HepG2 (cell line): Measurements from ENCODE around the gene SIRT1. TPM values are rescaled to one million over a fixed set of nuclear protein-coding genes. Genes with fewer than 3 reads are reported as not detected.
A peak's percentile ranks its signal among the peaks of the same experiment; 100 is the strongest.

Experiments used
- EED ChIP-seq: sonication (generic); formaldehyde crosslinking; IDR thresholded peaks from 2 replicates; pipeline ENCODE4 v1.5.0; 2020; ENCODE audit warnings: mild to moderate bottlenecking, missing genetic modification reagents
- HNRNPLL ChIP-seq: fragments of 200-400 bp; formaldehyde crosslinking; IDR thresholded peaks from 2 replicates; pipeline ENCODE4 v1.6.1; 2017; ENCODE audit warnings: mild to moderate bottlenecking, low read depth, low read length; ENCODE audit not compliant: poor library complexity, severe bottlenecking
- MED13 ChIP-seq: sonication (generic); formaldehyde crosslinking; IDR thresholded peaks from 2 replicates; pipeline ENCODE4 v1.5.0; 2020; ENCODE audit warnings: missing genetic modification reagents
- NFKBIZ ChIP-seq: IDR thresholded peaks from 2 replicates; pipeline ENCODE4 v1.6.1; 2018; ENCODE audit warnings: missing genetic modification reagents, missing compliant biosample characterization
- PITX1 ChIP-seq: sonication (generic); formaldehyde crosslinking; IDR thresholded peaks from 2 replicates; pipeline ENCODE4 v1.5.1; 2020; ENCODE audit warnings: mild to moderate bottlenecking, missing genetic modification reagents
- RBFOX2 ChIP-seq: fragments of 200-400 bp; formaldehyde crosslinking; IDR thresholded peaks from 2 replicates; pipeline ENCODE4 v1.6.1; 2017; ENCODE audit warnings: low read depth, mild to moderate bottlenecking, low read length
- ZNF30 ChIP-seq: sonication (generic); formaldehyde crosslinking; IDR thresholded peaks from 2 replicates; pipeline ENCODE4 v1.5.0; 2020; ENCODE audit warnings: mild to moderate bottlenecking, missing genetic modification reagents
- ZNF746 ChIP-seq: sonication (generic); formaldehyde crosslinking; IDR thresholded peaks from 2 replicates; pipeline ENCODE4 v1.8.0; 2022; ENCODE audit warnings: mild to moderate bottlenecking, missing genetic modification reagents
- polyA plus RNA-seq, 8 experiments: library from polyadenylated mRNA; depleted of rRNA in 3 of 8; stranded (reverse) in 7 of 8; unstranded in 1 of 8; fragments of >200 nt; fragmentation: Illumina TruSeq in 4 of 8; extraction: Trizol in 4 of 8; gene quantifications; 2 replicates each; pipeline versions ENCODE4 v1.2.1 to v1.2.3, GENCODE V29; 2011 to 2016; ENCODE audit warnings: low read depth in 4 of 8, missing spikeins in 1 of 8, mixed read lengths in 1 of 8; ENCODE audit not compliant: insufficient read depth in 1 of 8
- total RNA-seq, 5 experiments: library from RNA; depleted of rRNA; stranded (reverse); fragments of >200 nt; fragmentation: Illumina TruSeq; extraction: Trizol; gene quantifications; 2 replicates each; pipeline ENCODE4 v1.2.3, GENCODE V29; 2016; ENCODE audit warnings: low read depth in 1 of 5
- TF ChIP-seq, protein P1 (sequence below): sonication (generic); formaldehyde crosslinking; IDR thresholded peaks from 2 replicates; pipeline ENCODE4 v1.4.0; 2020; ENCODE audit warnings: missing genetic modification reagents
- TF ChIP-seq, protein P2 (sequence below): sonication (generic); formaldehyde crosslinking; IDR thresholded peaks from 2 replicates; pipeline ENCODE4 v1.4.0; 2020; ENCODE audit warnings: mild to moderate bottlenecking, missing genetic modification reagents

The SIRT1 gene
- total and polyA plus RNA-seq, 2 of the 13 experiments (the other 11 are each of a cell fraction or from before 2014, with no cell fraction given), result 9.4 to 10.2 TPM

DNA sequence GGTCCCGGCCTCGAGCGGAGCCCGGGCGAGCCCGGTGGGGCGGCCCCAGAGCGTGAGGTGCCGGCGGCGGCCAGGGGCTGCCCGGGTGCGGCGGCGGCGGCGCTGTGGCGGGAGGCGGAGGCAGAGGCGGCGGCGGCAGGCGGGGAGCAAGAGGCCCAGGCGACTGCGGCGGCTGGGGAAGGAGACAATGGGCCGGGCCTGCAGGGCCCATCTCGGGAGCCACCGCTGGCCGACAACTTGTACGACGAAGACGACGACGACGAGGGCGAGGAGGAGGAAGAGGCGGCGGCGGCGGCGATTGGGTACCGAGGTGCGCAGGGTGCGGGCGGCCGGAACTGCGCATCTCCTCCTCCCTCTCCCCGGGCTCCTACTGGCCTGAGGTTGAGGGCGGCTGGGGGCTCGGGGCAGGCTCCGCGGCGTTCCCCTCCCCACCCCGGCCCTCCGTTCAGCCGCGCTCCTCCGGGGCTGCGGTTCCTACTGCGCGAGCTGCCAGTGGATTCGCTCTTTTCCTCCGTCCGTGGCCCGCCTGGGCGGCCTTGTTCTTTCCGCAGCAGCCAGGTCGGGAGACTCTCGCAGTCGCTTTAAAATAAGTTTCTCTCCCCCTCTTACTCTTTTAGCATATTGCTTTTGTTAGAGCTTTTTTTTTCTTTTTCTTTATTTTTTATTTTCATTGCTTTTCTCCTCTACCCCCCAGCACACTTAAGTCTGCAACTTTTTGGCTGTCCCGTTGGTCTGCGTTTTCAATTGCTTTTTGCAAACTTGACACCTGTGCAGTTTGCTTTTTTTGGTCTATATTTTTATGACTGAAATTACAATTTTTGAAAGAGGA lies 600 bp downstream of the SIRT1 start (continued):
- TF ChIP-seq PITX1 (CRISPR knock-in tag) (no peak), MED13 (CRISPR knock-in tag) (0 out of 2 replicates have a peak, but pooled peaks have one; percentile 8), ZNF746 (CRISPR knock-in tag) (no peak), NFKBIZ (0 out of 2 replicates have a peak, but pooled peaks have one; percentile 5), ZNF30 (no peak), RBFOX2 (peak; percentile 78), HNRNPLL (peak; percentile 90), EED (no peak)
- TF ChIP-seq, protein P1, sequence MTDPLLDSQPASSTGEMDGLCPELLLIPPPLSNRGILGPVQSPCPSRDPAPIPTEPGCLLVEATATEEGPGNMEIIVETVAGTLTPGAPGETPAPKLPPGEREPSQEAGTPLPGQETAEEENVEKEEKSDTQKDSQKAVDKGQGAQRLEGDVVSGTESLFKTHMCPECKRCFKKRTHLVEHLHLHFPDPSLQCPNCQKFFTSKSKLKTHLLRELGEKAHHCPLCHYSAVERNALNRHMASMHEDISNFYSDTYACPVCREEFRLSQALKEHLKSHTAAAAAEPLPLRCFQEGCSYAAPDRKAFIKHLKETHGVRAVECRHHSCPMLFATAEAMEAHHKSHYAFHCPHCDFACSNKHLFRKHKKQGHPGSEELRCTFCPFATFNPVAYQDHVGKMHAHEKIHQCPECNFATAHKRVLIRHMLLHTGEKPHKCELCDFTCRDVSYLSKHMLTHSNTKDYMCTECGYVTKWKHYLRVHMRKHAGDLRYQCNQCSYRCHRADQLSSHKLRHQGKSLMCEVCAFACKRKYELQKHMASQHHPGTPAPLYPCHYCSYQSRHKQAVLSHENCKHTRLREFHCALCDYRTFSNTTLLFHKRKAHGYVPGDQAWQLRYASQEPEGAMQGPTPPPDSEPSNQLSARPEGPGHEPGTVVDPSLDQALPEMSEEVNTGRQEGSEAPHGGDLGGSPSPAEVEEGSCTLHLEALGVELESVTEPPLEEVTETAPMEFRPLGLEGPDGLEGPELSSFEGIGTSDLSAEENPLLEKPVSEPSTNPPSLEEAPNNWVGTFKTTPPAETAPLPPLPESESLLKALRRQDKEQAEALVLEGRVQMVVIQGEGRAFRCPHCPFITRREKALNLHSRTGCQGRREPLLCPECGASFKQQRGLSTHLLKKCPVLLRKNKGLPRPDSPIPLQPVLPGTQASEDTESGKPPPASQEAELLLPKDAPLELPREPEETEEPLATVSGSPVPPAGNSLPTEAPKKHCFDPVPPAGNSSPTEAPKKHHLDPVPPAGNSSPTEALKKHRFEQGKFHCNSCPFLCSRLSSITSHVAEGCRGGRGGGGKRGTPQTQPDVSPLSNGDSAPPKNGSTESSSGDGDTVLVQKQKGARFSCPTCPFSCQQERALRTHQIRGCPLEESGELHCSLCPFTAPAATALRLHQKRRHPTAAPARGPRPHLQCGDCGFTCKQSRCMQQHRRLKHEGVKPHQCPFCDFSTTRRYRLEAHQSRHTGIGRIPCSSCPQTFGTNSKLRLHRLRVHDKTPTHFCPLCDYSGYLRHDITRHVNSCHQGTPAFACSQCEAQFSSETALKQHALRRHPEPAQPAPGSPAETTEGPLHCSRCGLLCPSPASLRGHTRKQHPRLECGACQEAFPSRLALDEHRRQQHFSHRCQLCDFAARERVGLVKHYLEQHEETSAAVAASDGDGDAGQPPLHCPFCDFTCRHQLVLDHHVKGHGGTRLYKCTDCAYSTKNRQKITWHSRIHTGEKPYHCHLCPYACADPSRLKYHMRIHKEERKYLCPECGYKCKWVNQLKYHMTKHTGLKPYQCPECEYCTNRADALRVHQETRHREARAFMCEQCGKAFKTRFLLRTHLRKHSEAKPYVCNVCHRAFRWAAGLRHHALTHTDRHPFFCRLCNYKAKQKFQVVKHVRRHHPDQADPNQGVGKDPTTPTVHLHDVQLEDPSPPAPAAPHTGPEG (CRISPR knock-in tag), result no peak
- TF ChIP-seq, protein P2, sequence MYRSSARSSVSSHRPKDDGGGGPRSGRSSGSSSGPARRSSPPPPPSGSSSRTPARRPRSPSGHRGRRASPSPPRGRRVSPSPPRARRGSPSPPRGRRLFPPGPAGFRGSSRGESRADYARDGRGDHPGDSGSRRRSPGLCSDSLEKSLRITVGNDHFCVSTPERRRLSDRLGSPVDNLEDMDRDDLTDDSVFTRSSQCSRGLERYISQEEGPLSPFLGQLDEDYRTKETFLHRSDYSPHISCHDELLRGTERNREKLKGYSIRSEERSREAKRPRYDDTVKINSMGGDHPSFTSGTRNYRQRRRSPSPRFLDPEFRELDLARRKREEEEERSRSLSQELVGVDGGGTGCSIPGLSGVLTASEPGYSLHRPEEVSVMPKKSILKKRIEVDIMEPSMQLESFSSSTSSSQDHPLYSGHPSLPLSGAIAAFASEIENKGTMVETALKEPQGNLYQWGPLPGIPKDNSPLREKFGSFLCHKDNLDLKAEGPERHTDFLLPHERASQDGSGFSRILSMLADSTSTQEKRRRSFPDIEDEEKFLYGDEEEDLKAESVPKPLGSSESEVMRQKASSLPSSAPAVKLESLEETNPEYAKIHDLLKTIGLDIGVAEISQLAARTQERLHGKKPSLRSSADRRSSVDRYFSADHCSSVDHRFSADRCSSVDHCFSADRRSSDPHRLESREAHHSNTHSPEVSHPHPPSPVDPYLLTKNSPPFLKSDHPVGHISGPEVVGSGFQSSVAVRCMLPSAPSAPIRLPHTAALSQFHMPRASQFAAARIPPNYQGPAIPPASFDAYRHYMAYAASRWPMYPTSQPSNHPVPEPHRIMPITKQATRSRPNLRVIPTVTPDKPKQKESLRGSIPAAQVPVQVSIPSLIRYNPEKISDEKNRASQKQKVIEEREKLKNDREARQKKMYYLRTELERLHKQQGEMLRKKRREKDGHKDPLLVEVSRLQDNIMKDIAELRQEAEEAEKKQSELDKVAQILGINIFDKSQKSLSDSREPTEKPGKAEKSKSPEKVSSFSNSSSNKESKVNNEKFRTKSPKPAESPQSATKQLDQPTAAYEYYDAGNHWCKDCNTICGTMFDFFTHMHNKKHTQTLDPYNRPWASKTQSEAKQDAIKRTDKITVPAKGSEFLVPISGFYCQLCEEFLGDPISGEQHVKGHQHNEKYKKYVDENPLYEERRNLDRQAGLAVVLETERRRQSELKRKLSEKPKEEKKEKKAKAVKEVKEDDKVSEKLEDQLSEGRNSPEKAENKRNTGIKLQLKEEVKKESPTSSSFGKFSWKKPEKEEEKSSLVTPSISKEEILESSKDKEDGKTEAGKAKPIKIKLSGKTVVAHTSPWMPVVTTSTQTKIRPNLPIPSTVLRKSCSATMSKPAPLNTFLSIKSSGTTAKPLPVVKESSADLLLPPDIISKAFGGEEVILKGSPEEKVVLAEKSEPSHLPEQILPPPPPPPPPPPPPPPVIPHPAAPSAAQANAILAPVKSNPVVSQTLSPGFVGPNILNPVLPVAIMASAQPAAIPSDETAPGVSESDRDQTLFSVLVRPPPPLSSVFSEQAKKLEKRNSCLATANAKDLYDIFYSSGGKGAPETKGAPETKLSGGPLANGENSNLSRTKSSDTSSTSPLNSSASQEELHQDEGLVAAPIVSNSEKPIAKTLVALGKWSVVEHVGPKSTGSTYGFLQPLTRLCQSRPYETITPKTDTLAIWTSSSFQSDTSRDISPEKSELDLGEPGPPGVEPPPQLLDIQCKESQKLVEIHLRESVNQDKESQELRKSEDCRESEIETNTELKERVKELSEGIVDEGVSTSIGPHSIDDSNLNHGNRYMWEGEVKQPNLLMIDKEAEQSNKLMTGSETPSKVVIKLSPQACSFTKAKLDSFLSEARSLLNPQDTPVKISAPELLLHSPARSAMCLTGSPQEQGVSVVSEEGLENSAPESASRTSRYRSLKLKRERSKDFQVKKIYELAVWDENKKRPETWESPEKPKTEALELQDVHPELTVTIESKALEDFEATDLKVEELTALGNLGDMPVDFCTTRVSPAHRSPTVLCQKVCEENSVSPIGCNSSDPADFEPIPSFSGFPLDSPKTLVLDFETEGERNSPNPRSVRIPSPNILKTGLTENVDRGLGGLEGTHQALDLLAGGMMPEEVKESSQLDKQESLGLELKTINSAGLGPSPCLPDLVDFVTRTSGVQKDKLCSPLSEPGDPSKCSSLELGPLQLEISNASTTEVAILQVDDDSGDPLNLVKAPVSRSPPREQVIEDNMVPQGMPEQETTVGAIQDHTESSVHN (CRISPR knock-in tag), result no peak
